WTC11 (cell line): Measurements from ENCODE around the gene SEMA4C. TPM values are rescaled to one million over a fixed set of nuclear protein-coding genes. Genes with fewer than 3 reads are reported as not detected.
A peak's percentile ranks its signal among the peaks of the same experiment; 100 is the strongest.

Experiments used
- ATAC-seq: fragments of 200-7000 bp; cut with Tn5 transposase; 2 replicates; pipeline ENCODE4 v1.10.0; 2021; ENCODE audit warnings: mild to moderate bottlenecking, moderate library complexity
- CTCF ChIA-PET: fragments of 300-600 bp; sonication (Branson Sonifier 250); formaldehyde crosslinking; loops from one replicate; lab custom pipeline; 2021; ENCODE audit warnings: antibody characterized with exemption; lab: Charles Lee
- POLR2A ChIA-PET: fragments of 350-600 bp; sonication (Branson Sonifier 250); formaldehyde crosslinking; loops from one replicate; lab custom pipeline; 2021; ENCODE audit warnings: antibody characterized with exemption; lab: Charles Lee
- DNase-seq: peaks from one replicate; pipeline ENCODE4 v3.0.0; 2021; ENCODE audit warnings: low spot score
- H3K27ac Mint-ChIP-seq: 2 replicates; pipeline ENCODE4 v1.8.0; 2021; ENCODE audit warnings: mixed read lengths
- H3K27me3 Mint-ChIP-seq: 2 replicates; pipeline ENCODE4 v1.8.0; 2021; ENCODE audit warnings: low read depth, mild to moderate bottlenecking, moderate library complexity, mixed read lengths
- H3K36me3 Mint-ChIP-seq: 2 replicates; pipeline ENCODE4 v1.8.0; 2021; ENCODE audit warnings: mixed read lengths
- H3K4me1 Mint-ChIP-seq: 2 replicates; pipeline ENCODE4 v1.8.0; 2022; ENCODE audit warnings: mixed read lengths
- H3K4me3 Mint-ChIP-seq: 2 replicates; pipeline ENCODE4 v1.8.0; 2021; ENCODE audit warnings: mild to moderate bottlenecking, moderate library complexity, mixed read lengths
- H3K9me3 Mint-ChIP-seq: 2 replicates; pipeline ENCODE4 v1.8.0; 2021; ENCODE audit warnings: mixed read lengths
- ATF1 ChIP-seq: sonication (generic); formaldehyde crosslinking; IDR thresholded peaks from 2 replicates; pipeline ENCODE4 v1.8.1; 2023; ENCODE audit warnings: mild to moderate bottlenecking, moderate library complexity, missing genetic modification reagents
- E2F4 ChIP-seq: sonication (generic); formaldehyde crosslinking; IDR thresholded peaks from 2 replicates; pipeline ENCODE4 v1.8.1; 2022; ENCODE audit warnings: low read depth, mild to moderate bottlenecking, moderate library complexity, missing genetic modification reagents, borderline replicate concordance
- ETV6 ChIP-seq: sonication (generic); formaldehyde crosslinking; IDR thresholded peaks from 2 replicates; pipeline ENCODE4 v1.8.1; 2022; ENCODE audit warnings: mild to moderate bottlenecking, missing genetic modification reagents
- GABPB1 ChIP-seq: sonication (generic); formaldehyde crosslinking; IDR thresholded peaks from 2 replicates; pipeline ENCODE4 v1.8.1; 2023; ENCODE audit warnings: mild to moderate bottlenecking, missing genetic modification reagents
- JUN ChIP-seq: sonication (generic); formaldehyde crosslinking; IDR thresholded peaks from 2 replicates; pipeline ENCODE4 v1.8.0; 2023; ENCODE audit warnings: mild to moderate bottlenecking, missing genetic modification reagents
- NR1H2 ChIP-seq: sonication (generic); formaldehyde crosslinking; IDR thresholded peaks from 2 replicates; pipeline ENCODE4 v1.9.0; 2021; ENCODE audit warnings: mild to moderate bottlenecking, moderate library complexity, missing genetic modification reagents
- PRDM15 ChIP-seq: sonication (generic); formaldehyde crosslinking; IDR thresholded peaks from 2 replicates; pipeline ENCODE4 v1.8.0; 2022; ENCODE audit warnings: missing genetic modification reagents
- PREB ChIP-seq: sonication (generic); formaldehyde crosslinking; IDR thresholded peaks from 2 replicates; pipeline ENCODE4 v1.8.1; 2022; ENCODE audit warnings: mild to moderate bottlenecking, missing genetic modification reagents, moderate library complexity, borderline replicate concordance
- SMAD4 ChIP-seq: sonication (generic); formaldehyde crosslinking; IDR thresholded peaks from 2 replicates; pipeline ENCODE4 v1.8.0; 2022; ENCODE audit warnings: mild to moderate bottlenecking, missing genetic modification reagents
- ZBTB21 ChIP-seq: sonication (generic); formaldehyde crosslinking; IDR thresholded peaks from 2 replicates; pipeline ENCODE4 v1.8.1; 2023; ENCODE audit warnings: mild to moderate bottlenecking, missing genetic modification reagents, borderline replicate concordance
- ZMAT4 ChIP-seq: fragments of 250-450 bp; sonication (Bioruptor Pico); IDR thresholded peaks from 2 replicates; pipeline ENCODE4 v1.9.0; 2021; ENCODE audit warnings: mild to moderate bottlenecking
- ZNF425 ChIP-seq: fragments of 250-450 bp; sonication (Bioruptor Pico); conservative IDR thresholded peaks from 2 replicates; pipeline ENCODE4 v1.9.0; 2021; ENCODE audit warnings: mild to moderate bottlenecking
- ZNF512 ChIP-seq: sonication (generic); formaldehyde crosslinking; IDR thresholded peaks from 2 replicates; pipeline ENCODE4 v1.8.1; 2022; ENCODE audit warnings: missing genetic modification reagents, borderline replicate concordance
- ZNF532 ChIP-seq: fragments of 250-450 bp; sonication (Bioruptor Pico); IDR thresholded peaks from 2 replicates; pipeline ENCODE4 v1.9.0; 2021; ENCODE audit warnings: mild to moderate bottlenecking, borderline replicate concordance
- total RNA-seq: library from RNA; stranded (reverse); gene quantifications from 3 replicates; pipeline ENCODE4 v1.2.3, GENCODE V29; 2021

The SEMA4C gene
- total RNA-seq, 1 experiment from 2014 or later = 81.6 TPM

GRCh38 chr2:96819876-96820511, 49.9 kb downstream of the SEMA4C start (continued):
- TF ChIP-seq E2F4 (CRISPR knock-in tag) (no peak), JUN (no peak)

GRCh38 chr2:96819128-96819875, 50.6 kb downstream of the SEMA4C start:
- peak overlapping the region; percentile 82 for H3K4me3 Mint-ChIP-seq
- no peak for DNase-seq
- CTCF ChIA-PET = interaction anchor here (1.0 to 4.1 kb wide), 5 partner anchors 9 to 132 kb away, joined by 3 to 12 read pairs (median 5); partner anchors contain the start of gene ANKRD39
- no peak for ATAC-seq
- H3K4me1 Mint-ChIP-seq = peaks cover 48% of the 10 kb centered on the region
- POLR2A ChIA-PET = interaction anchor here (0.6 kb wide), 1 partner anchor 10 kb away, joined by 4 read pairs; no protein-coding TSS in a partner anchor
- peak overlapping the region; percentile 90 for H3K27ac Mint-ChIP-seq
- H3K36me3 Mint-ChIP-seq = peaks cover 21% of the 10 kb centered on the region
- 0 out of 2 replicates have a peak, but pooled peaks cover 2% of the 10 kb centered on the region for H3K27me3 Mint-ChIP-seq
- peak; percentile 78 for TF ChIP-seq GABPB1
- no peak for TF ChIP-seq PREB
- no peaks in the 10 kb centered on the region for H3K9me3 Mint-ChIP-seq

- H3K4me1 Mint-ChIP-seq = peaks cover 48% of the 10 kb centered on the region
- H3K4me3 Mint-ChIP-seq = peak overlapping the region; percentile 82
- ChIA-PET POLR2A (no interaction called here), CTCF (interaction anchor here (1.4 to 4.2 kb wide), 6 partner anchors 15 to 133 kb away, joined by 5 to 22 read pairs (median 10); partner anchors contain the start of gene ANKRD39)
- DNase-seq (no peak), ATAC-seq (no peak)
- H3K27me3 Mint-ChIP-seq = 0 out of 2 replicates have a peak, but pooled peaks cover 2% of the 10 kb centered on the region
- peaks cover 18% of the 10 kb centered on the region for H3K36me3 Mint-ChIP-seq
- no peaks in the 10 kb centered on the region for H3K9me3 Mint-ChIP-seq
- H3K27ac Mint-ChIP-seq = no peak overlapping the region
- TF ChIP-seq ZNF512 (CRISPR knock-in tag) (no peak), NR1H2 (no peak), ZNF425 (CRISPR knock-in tag) (no peak), ATF1 (no peak), ZNF532 (CRISPR knock-in tag) (no peak), ZMAT4 (CRISPR knock-in tag) (no peak), PRDM15 (CRISPR knock-in tag) (no peak), ZBTB21 (no peak), ETV6 (no peak), SMAD4 (CRISPR knock-in tag) (no peak)
Observed at GRCh38 chr2:96817882-96818281, 52.0 kb downstream of the SEMA4C start.
